NOMO-1 treated with dmso at 0.1 percent for 144 hours (cell line): ENCODE data around the gene MOB3C.

ENCODE experiments used
- DNase-seq: peaks from one replicate; lab custom pipeline; 2025; ENCODE audit not compliant: unreplicated experiment; lab: John Stamatoyannopoulos, UW

The MOB3C gene

GRCh38 chr1:46607345-46608130 is 9.1 kb downstream of the MOB3C start:
- DNase-seq: no peak

- DNase-seq: no peak
Measured at GRCh38 chr1:46606255-46606965, 10.2 kb downstream of the MOB3C start.

DNA sequence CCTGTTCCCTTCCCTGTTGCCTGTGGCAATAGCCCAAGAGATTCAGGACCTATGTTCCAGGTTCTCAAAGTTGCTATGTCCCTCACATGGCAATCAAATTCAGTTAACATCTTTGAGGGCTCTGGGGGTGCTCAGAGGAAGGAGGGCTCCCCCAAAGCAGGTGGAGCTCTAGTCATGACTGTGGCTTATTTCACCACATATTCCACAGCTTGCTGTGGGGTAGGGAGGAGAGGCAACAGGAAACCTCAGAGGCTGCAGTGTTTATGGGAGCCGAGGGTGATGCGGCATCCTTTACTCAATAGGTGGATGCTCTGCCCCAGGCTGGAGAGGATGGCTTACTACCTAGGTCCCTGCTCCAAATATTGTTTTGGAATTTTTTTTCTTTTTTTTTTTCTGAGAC is 11.4 kb downstream of the MOB3C start:
- no peak for DNase-seq

DNA sequence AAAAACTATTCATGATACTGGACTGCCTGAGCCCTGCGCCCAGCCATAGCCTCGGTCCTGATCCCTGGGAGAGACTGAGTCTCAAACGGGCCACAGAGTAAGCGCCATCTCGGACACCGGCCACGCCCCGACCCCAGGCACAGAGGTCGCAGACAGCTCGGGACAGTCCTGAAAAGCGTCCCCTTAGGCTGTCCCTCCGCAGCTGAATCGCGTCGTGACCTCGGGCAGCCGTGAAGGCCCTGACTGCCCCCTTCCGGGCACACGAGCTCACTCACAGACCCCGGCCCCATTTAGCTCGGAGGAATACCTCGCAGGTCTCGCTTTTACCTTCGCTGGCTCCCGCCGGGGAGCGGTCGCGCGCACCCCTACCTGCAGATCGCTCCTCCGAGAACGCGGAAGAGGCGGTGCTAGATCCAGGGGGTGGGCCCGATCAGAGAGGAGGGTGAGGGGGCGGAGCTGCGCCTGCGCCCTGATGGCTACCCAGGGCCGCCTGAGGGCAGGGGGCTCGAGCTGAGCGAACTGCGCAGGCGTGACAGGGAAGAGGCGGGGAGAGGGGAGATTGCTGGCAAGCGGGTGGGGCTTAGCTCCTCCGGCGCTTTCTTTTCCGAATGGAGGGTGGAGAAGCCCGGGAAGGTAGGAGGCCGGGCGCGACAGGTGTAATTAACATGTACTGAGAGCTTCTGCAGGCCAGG is 12.6 kb downstream of the MOB3C start, which contains the start of gene MKNK1:
Gene MKNK1, minus strand, starts transcription at position 411 of the 692 bp plus-strand sequence. CDS start 20,941 bp downstream, outside the sequence.
- peak; percentile 93 for DNase-seq

DNA sequence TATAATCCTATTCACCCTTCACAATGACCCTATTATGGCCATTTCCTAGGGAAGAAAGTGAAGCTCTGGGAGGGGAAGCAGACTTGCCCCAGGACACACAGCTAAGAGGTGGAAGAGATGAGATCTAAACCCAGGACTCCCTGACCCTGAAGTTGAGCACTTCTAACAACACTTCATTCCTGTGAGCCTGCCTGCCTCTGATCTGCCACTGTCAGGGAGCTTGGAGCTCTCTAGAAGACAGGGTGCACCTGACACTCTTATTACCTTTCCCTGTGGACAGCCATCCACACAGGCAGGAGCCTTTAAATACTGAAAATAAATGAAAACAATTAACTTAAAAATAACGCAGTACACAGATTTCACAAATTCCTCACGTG is 13.1 kb downstream of the MOB3C start:
- DNase-seq: no peak

DNA sequence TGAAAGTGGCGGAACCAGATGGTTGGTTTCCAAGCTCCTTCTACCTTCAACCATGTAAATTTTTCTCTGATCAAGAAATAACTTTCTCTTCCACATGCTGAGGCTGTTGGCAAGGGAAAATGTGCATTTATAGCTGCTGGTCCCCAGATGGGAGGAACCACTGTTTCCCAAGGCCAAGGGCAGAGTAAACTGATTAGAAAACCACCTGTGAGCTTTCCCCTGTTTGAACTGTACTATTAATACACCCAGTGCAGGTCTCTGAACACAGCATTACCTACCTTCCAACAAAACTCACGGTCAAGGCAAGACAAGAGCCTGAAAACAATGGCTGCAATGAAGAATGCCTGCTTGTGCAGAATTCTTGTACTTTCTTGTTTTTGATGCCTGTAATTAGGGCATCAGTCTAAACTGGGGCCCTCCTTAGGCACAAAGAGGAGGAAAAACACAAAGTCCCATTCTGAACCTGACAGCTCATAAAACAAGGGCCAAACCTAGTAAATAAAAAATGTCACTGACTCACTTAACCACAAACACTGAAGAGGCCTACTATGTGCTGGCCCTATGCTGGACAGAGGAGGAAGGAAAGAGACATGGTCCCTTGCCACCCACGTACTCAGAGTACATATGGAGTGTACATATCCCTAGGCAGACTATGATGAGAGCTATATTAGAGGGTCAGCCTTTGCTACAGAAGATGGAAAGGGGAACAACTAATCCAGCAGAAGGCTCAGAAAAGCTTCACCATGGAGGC is 15.2 kb downstream of the MOB3C start:
- DNase-seq: no peak

DNA sequence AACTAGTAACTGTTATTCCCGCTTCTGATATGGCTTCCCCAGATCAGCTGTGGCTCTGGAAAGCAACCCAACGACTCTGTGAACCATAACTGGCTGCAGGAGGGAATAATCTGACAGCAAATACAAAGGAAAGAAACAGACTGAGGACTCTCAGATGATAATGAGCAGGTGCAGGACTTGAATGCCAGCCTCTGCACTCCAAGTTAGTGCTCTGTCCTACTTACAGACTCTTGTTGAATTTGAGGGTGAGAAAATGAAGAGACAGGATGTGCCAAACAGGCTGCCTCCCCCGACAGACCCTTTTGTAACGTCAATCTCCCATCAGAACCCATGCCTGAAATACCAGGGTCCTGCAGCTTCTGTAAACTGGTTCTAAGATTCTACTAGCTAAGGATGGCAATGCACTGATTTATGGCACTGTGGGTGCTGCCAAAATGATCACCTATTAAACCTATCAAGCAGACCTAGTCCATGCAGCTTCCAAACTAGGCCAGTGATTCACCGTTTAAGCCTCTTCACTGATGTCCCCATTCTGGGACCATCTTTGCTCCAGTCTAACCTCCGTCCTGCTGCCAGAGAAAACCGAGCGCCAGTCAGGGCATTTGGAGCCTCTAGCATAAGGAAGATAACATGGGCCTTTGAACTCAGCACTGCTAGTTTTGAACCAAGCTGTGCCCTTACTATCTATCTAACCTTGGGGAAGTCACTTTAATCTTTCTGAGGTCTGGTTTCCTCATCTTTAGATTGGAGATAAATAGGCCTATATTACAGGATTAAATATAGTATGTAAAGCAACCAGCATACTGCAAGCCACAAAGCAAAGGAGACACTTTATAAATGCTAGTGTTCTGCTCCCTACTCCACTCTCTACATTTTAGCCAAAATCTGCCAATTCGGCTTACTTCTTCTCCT is 17.3 kb downstream of the MOB3C start:
- DNase-seq: no peak

DNA sequence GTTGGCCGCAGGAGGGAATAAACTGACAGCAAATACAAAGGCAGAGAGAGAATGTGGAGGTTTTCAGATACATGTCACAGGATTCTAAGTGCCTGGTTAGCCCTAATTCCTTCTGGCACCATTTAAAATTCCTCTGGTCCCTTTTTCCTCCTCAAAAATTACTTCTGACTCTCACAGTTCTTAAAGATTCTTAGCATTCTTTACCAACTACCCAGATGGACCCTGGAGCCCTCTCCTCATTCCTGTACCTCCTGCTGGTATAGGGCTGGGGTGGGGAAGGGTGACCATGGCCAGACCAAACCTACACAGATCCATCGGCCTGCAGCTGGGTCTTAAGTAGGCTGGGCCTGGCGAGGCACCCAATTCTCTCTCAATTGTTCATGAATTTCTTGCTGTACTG is 19.8 kb downstream of the MOB3C start:
- no peak for DNase-seq

- no peak for DNase-seq
Measured at GRCh38 chr1:46596036-46596435, 20.6 kb downstream of the MOB3C start.

GRCh38 chr1:46595127-46595526 is 21.5 kb downstream of the MOB3C start:
- peak; percentile 46 for DNase-seq

DNA sequence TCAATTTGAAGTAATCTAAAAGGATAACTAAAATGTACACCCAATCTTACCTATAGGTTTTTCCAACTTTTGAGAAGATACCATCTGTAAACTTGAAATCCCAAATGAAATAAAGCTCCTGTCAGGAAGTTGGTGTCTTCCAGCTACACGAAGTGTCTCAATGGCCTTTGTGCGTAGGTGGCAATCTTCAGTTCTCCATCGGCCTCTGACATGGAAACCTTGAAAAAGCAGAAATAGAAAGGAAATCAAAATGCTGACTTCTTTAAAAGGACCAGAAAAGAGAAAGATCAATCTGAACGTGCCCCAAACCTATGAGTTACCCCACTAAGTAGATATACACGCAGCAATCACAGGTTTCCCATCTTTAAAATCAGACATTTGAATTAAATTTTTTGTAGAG is 22.5 kb downstream of the MOB3C start:
- no peak for DNase-seq

GRCh38 chr1:46592823-46593222 is 23.8 kb downstream of the MOB3C start:
- no peak for DNase-seq

DNA sequence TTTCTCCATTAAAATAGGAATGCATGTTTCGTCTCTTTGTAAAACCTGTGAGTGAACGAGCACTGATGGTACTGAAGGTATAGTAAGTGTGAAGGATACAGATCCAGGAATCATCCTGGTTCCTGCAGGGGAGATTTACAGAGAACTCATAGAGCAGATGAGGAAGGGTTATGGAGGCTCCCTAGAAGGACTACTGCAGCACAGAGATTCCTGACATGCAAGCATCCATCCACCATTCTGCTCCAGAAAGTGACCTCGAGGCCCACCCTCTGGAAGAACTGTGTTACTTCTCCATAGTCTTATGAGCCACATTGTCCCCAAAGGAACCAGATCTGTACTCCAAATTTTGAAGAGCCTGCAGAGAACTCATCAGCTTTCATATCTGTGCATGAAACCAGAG is 27.1 kb downstream of the MOB3C start:
- DNase-seq: no peak

GRCh38 chr1:46587069-46587468 is 29.5 kb downstream of the MOB3C start:
- DNase-seq: peak; percentile 78

DNA sequence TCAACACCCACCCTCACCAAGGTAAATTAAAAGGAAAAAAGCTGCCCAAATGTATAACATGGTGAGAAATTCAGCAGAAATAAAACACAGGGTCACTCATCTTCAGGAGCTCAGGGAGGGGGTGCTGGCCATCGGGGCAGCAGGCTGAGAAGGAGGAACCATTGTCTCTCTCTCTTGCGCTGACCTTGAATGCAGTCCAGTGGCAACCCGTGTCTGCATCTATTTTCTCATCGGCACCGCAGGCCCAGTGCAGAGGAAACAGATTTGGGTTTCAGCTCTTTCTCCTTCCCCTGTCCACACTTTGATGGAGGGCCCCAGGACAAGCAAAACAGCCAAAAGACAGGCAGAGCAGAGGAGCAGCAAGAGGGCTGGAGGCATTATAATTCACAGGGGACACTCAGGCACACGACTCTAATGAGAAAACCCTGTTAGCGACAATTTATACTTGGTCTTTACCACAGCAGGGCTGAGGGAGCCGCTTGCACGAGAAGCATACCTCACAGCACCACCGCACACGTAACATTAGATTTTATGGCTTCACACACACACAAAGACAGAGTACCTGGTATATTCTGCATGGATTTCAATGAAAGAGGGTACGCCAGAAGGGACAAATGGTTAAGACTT is 31.2 kb downstream of the MOB3C start:
- no peak for DNase-seq

- no peak for DNase-seq
Measured at GRCh38 chr1:46583494-46583893, 33.1 kb downstream of the MOB3C start.

DNA sequence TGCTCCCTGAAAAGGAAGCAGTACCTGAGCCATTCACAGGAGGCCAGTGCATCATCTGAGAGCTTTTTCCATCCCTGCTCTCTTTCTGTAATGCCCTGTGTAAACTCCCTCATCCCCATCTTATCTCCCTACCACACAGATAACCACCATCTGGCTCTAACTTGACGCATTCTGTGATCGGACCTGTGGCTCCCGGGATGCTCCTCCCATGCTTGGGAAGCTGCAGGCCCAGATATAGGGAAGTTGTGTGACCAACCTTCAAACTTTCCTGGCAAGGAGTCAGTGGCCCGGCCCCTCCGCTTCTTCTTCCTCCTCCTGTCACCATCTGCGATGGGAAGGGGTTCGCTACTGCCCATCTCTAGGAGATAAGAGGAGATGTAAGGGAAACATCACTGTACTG is 33.6 kb downstream of the MOB3C start:
- DNase-seq: no peak

- DNase-seq: peak; percentile 81
Measured at GRCh38 chr1:46581681-46582455, 34.7 kb downstream of the MOB3C start.
